GM21515 (cell line): ENCODE data around the gene KRTAP5-11.
"Not testable (repeated sequence)": the region's sequence is repeated elsewhere in the genome, so short reads cannot be mapped to it uniquely, and the experiment has no call there.

Experiments used
- ATAC-seq: cut with Tn5 transposase; IDR thresholded peaks from one replicate; pipeline ENCODE4 v1.9.1; 2021; ENCODE audit not compliant: unreplicated experiment

The KRTAP5-11 gene

GRCh38 chr11:71557257-71557656, 25.4 kb downstream of the KRTAP5-11 start:
- no peak for ATAC-seq

GRCh38 chr11:71556018-71556417, 26.7 kb downstream of the KRTAP5-11 start:
- no peak for ATAC-seq

- no peak for ATAC-seq
These were observed 27.2 kb downstream of the KRTAP5-11 start for GRCh38 chr11:71555508-71555907.

GRCh38 chr11:71554996-71555395, 27.7 kb downstream of the KRTAP5-11 start:
- ATAC-seq = no peak

- ATAC-seq = no peak
These were observed 31.0 kb downstream of the KRTAP5-11 start for GRCh38 chr11:71551711-71552110.

- ATAC-seq = no peak
These were observed 33.9 kb downstream of the KRTAP5-11 start for GRCh38 chr11:71548716-71549151.

- no peak for ATAC-seq
These were observed 34.6 kb downstream of the KRTAP5-11 start, which contains the start of gene KRTAP5-9 for GRCh38 chr11:71548120-71548519. TSS of gene KRTAP5-9 (plus strand) at chr11:71548420. CDS start at chr11:71548658, 238 bp downstream.

- no peak for ATAC-seq
These were observed 37.2 kb downstream of the KRTAP5-11 start for GRCh38 chr11:71545405-71545966.

GRCh38 chr11:71544525-71545214, 38.0 kb downstream of the KRTAP5-11 start:
- no peak for ATAC-seq

GRCh38 chr11:71543866-71544265, 38.8 kb downstream of the KRTAP5-11 start:
- no peak for ATAC-seq

- ATAC-seq = no peak
These were observed 39.5 kb downstream of the KRTAP5-11 start for GRCh38 chr11:71542879-71543777.

- ATAC-seq = no peak
These were observed 40.3 kb downstream of the KRTAP5-11 start for GRCh38 chr11:71542382-71542781.

- peak; percentile 74 for ATAC-seq
These were observed 42.0 kb downstream of the KRTAP5-11 start for GRCh38 chr11:71540521-71541304.

GRCh38 chr11:71539971-71540370, 42.7 kb downstream of the KRTAP5-11 start:
- ATAC-seq = not testable (repeated sequence)

GRCh38 chr11:71539017-71539416, 43.7 kb downstream of the KRTAP5-11 start:
- ATAC-seq = no peak

- no peak for ATAC-seq
These were observed 44.0 kb downstream of the KRTAP5-11 start for GRCh38 chr11:71538666-71538990.

- not testable (repeated sequence) for ATAC-seq
These were observed 44.6 kb downstream of the KRTAP5-11 start, which contains the start of gene KRTAP5-8 for GRCh38 chr11:71537977-71538665. TSS of gene KRTAP5-8 (plus strand) at chr11:71538025. CDS start at chr11:71538056, 31 bp downstream.

GRCh38 chr11:71537537-71537936, 45.1 kb downstream of the KRTAP5-11 start:
- no peak for ATAC-seq

- ATAC-seq = no peak
These were observed 46.9 kb downstream of the KRTAP5-11 start for GRCh38 chr11:71535825-71536224.
